Stimulated activated CD8-positive, alpha-beta memory T cell treated with anti-CD3 and anti-CD28 coated beads, Interleukin-4, amount 100 ng/mL, for 1 hour (primary cell): ENCODE measurements around the gene HBB.

Experiments used
- DNase-seq, 2 donors: peaks; one replicate each; pipeline ENCODE4 v3.0.0-alpha.2; 2020; ENCODE audit warnings: low read depth in 2 of 2, low spot score in 1 of 2

The HBB gene

DNA sequence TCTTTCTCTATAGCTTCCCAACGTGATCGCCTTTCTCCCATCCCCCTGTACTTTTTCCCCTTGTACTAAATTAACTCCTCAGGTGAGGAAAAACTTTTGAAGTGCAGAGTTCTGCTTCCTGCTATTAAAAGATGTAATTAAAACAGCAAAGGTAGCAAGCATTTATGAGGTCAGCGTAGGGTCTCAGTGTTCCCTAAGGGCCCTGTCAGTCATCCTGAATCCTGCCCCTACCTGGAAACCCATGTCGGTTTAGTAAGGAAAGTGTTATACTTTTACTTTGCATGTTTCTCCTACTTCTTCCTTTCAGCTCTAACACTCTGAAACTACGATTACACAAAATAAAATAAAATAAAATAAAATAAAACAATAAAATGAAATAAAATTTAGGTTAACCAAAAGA lies 1.3 kb upstream of the HBB start:
- no peak for DNase-seq

DNA sequence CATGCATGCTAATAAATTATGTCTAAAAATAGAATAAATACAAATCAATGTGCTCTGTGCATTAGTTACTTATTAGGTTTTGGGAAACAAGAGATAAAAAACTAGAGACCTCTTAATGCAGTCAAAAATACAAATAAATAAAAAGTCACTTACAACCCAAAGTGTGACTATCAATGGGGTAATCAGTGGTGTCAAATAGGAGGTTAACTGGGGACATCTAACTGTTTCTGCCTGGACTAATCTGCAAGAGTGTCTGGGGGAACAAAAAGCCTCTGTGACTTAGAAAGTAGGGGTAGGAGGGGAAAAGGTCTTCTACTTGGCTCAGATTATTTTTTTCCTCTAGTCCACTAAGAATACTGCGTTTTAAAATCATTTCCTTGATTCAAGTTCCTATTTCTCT lies 810 bp upstream of the HBB start:
- no peak for DNase-seq

DNA sequence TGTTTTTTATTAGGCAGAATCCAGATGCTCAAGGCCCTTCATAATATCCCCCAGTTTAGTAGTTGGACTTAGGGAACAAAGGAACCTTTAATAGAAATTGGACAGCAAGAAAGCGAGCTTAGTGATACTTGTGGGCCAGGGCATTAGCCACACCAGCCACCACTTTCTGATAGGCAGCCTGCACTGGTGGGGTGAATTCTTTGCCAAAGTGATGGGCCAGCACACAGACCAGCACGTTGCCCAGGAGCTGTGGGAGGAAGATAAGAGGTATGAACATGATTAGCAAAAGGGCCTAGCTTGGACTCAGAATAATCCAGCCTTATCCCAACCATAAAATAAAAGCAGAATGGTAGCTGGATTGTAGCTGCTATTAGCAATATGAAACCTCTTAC lies 1.4 kb downstream of the HBB start:
- DNase-seq = no peak

DNA sequence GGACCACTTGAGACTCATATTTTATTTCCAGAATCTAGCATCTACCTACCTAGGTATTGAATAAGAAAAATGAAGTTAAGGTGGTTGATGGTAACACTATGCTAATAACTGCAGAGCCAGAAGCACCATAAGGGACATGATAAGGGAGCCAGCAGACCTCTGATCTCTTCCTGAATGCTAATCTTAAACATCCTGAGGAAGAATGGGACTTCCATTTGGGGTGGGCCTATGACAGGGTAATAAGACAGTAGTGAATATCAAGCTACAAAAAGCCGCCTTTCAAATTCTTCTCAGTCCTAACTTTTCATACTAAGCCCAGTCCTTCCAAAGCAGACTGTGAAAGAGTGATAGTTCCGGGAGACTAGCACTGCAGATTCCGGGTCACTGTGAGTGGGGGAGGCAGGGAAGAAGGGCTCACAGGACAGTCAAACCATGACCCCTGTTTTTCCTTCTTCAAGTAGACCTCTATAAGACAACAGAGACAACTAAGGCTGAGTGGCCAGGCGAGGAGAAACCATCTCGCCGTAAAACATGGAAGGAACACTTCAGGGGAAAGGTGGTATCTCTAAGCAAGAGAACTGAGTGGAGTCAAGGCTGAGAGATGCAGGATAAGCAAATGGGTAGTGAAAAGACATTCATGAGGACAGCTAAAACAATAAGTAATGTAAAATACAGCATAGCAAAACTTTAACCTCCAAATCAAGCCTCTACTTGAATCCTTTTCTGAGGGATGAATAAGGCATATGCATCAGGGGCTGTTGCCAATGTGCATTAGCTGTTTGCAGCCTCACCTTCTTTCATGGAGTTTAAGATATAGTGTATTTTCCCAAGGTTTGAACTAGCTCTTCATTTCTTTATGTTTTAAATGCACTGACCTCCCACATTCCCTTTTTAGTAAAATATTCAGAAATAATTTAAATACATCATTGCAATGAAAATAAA lies 2.1 kb downstream of the HBB start:
- DNase-seq = no peak

DNA sequence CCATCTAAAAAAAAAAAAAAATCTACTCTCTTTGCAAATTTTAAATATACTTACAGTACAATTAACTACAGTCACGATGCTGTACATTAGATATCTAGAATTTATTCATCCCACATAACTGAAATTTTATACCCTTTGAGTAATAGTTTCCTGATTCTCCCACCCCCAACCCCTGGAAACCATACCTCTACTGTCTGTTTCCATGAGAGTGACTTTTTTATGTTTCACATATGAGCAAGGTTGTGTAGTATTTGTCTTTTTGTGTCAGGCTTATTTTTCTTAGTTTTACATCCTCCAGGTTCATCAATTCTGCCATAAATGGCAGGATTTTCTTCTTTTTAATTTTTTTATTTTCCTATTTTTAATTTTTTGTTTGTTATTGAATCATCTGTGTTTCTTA lies 3.2 kb downstream of the HBB start:
- no peak for DNase-seq

DNA sequence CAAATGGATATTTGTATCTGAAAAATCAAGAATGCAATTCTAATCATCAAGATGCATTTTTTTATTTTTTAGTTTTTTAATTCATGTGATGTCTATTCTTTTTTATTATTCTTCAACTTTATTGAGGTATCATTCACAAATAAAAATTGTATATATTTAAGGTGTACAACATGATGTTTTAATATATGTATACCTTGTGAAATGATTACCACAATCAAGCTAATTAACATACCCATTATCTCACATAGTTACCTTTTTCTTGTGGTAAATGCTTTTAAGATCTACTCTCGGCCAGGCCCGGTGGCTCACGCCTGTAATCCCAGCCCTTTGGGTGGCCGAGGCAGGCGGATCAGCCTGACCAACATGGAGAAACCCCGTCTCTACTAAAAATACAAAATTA lies 3.7 kb downstream of the HBB start:
- no peak for DNase-seq

DNA sequence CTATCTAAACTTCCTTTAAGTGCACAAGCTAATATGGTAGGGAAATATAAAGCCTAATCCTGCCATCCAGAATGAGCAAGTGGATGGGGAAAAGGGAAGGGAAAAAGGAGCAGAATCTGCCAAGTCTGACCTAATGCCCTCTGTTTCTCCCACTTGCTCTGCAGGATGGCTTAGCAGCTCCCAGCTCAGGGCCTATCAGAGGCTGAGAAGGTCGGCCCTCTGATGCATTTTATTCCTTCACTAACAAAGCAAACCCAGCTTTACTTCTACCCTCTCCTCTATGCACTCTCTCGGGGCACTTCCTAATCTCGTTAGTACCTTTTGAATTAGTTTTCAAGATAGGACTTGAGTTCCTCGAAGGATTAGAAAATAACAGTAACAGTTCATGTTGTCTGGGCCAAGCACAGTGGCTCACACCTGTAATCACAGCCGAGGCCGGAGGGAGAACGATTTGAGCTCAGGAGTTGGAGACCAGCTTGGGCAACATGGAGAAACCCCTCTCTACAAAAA lies 16.4 kb downstream of the HBB start:
- no peak for DNase-seq

DNA sequence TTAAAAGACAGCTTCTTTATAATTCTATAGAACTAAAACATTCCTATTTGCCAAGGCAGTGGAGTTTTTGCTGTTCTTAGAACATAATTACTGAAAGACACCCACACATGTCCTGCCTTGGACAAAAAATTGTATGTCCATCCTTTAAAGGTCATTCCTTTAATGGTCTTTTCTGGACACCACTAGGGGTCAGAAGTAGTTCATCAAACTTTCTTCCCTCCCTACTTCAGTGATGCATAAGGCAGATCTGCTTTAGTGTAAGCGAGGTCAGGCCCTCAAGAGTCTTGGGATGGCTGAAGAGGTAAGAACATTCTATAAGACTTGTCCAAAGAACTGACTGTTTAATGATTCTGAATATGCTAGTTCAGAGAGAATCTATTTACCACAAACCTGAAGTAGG lies 22.1 kb downstream of the HBB start:
- no peak for DNase-seq

DNA sequence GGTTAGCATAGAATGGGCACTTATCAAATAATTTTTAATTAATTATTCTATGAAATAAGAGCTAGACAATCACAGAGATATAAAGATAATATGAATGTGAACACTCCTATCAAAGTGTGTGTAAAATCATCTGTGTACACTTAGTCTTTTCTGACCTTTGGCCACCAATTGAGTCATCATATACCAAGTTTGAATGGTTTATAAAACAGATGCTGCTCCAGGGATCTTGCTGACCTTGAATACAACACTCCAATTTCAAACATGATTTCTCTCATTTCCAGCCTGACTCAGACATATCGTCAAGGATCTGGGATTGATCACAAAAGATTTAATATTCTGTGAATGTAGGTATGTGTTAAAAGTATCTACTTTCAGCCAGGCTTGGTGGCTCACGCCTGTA lies 23.5 kb downstream of the HBB start:
- DNase-seq = no peak

DNA sequence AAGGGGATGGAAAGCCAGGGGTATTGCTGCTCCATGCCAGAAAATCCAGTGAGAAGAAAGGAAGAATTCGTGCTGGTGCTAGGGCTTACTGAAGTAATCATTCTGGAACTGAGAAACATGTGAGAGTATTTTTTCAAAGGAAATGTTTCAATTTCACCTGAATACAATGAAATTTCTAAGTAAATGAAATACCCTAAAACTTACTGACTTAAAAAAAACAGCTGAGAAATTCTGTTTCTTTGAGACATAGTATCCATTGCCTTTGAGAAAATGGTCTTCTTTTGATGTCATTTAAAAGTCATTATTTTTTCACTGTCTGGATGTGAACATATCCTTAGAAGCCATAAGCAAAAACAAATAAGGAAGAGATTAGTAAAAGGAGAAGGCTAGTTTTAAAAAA lies 26.3 kb downstream of the HBB start, which contains the start of gene OR51V1:
OR51V1 (minus strand) TSS at position 101 of the 400 bp plus-strand sequence; CDS start at position 101, 0 bp downstream.
- DNase-seq = no peak

DNA sequence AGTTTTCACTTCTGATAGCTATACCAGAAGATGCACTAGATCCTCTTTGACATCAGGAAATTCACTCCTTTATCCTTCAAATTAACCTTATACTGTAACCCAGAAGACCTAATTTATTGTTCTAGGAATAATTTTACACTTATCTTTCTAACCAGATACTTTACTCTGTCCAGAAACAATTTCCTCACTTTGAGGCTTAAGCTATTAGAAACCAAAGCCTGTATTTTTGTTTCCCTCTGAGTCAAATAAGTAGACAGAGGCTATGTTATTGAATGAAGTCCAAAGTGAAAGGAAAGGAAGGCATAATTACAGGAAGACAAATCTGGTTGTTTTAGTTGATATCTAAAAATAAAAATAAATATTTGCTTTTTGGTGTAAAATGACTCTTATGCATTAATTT lies 28.6 kb downstream of the HBB start:
- no peak for DNase-seq

DNA sequence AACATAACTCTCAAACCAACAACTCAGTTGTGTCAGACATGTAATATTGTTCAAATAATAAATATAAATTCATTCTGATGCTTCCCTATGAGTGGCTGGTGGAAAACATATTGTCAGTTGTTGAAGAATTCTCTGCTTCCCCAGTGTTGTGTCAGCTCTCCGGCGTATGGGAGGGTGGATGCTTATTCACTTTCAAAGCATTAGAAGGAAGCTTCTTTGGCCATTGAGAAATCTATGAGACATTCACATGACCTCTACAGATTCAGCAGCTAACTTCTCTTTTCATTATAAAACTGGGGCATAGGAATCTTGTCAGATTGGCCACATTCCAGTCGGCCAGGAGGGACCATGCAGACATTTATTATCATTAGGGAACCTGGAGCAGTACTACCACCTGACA lies 29.3 kb downstream of the HBB start:
- no peak for DNase-seq

DNA sequence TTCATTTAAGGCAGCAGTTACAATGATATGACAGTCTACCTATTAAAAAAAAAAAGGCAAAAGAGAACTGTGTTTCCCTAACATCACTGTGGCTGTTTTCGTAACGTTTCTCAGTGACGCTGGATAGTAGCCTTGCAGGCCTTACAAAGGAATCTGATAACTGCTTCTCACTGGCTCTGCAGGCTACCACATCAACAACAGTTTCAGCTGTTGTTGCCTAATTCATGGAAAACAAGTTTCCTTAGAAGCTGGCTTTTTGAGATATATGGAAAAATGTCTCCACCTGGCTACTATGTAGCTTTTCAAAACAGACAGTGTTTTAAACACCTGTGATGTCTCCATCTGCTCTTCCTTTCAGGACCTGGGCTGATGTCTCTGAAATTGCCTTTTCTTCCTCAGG lies 30.1 kb downstream of the HBB start:
- DNase-seq = no peak

DNA sequence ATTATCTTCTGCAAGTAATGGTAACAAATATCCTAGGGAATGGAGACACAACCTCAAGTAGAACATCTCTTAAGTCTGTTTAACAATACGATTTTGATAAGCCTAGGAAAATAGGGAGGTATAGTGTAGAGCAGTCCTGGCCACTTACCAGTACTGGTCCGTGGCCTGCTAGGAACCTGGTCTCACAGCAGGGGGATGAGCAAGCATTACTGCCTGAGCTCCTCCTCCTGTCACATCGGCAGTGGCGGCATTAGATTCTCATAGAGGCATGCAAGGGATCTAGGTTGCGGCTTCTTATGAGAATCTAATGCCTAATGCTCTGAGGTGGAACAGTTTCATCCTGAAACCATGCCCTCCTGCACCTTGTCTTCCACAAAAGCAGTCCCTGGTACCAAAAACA lies 30.8 kb downstream of the HBB start:
- DNase-seq = no peak

DNA sequence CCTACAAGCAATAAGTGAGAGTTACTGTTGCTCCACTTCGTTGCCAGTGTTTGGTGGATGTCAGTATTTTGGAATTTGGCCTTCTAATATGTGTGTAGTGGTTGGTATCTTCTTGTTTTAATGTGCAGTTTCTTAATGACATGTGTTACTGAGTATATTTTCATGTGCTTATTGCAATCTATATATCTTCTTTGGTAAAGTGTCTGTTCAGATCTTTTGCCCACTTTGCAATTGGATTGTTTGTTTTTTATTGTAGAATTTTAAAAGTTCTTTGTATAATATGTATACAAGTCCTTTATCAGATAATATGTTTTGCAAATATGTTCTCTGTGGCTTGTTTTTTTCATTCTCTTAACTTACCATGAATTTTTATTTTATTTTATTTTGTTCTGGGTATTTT lies 34.1 kb downstream of the HBB start:
- no peak for DNase-seq

DNA sequence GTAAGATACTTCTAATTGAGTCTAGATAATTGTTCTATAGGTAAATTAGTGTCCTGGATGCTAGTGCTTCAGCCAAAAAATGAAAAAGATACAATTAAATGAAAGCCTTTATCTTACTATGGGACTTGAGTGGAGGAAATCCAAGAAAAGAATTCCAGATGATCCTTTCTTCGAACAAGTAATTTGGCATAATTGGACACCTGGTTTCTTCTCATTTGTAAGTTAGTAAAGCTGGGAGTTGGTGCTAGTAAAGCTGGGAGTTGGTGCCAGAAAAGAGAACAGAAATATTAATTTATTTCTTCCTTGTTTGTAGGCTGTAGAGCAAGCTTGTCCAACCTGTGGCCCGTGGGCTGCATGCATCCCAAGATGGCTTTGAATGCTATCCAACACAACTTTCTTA lies 38.7 kb downstream of the HBB start:
- no peak for DNase-seq

DNA sequence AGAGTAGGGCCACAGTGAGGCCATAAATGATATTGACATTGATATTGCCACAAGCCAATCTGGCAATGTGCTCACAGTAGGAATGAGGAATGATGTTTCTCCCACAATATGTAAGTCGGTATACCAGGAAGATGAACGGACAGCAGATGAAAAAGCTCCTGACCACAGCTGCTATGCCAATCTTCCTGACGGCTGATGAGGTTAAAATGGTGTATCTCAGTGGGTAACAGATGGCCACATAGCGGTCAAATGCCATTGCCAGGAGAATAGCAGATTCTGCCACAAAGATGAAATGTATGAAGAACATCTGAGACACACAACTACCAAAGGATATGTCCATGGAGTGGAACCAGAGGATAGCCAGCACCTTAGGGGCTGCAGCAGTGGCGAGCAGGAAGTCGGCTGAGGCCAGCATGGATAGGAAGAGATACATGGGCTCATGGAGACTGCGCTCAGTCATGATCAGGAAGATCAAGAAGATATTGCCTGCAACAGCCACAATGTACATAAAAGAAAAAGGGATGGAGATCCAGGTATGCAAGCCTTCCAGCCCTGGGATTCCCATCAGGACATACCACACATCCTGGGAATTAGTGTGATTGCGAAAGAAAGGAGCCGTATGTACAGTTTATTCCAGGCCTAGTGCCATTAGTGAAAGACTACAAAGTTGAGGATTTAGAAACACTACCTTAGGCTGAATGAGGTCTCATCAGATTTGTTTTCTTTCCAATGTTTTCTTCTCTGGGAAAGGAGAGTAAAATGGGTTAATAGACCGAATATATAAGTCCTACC lies 48.6 kb downstream of the HBB start:
- DNase-seq = no peak
